OCI-LY1 (cell line): ENCODE measurements around the gene PXDN.

Source experiments
- H2AFZ ChIP-seq: fragments of 200-600 bp; sonication (generic), shearing (Covaris generic); 2 replicates; pipeline ENCODE4 v1.6.0; 2014; ENCODE audit warnings: antibody characterized with exemption, mild to moderate bottlenecking, low read length
- H3F3A ChIP-seq: fragments of 200-600 bp; sonication (generic), shearing (Covaris generic); 2 replicates; pipeline ENCODE4 v1.6.0; 2014; ENCODE audit warnings: mild to moderate bottlenecking, antibody characterized with exemption, low read length, moderate library complexity; ENCODE audit not compliant: insufficient read depth
- H3K27ac ChIP-seq: fragments of 200-600 bp; sonication (generic); 2 replicates; pipeline ENCODE4 v1.5.1; 2014; ENCODE audit warnings: low read length, mixed run types, mild to moderate bottlenecking, low read depth; ENCODE audit not compliant: poor library complexity, severe bottlenecking
- H3K27me3 ChIP-seq: fragments of 200-600 bp; sonication (generic); 2 replicates; pipeline ENCODE4 v1.6.0; 2014; ENCODE audit warnings: antibody characterized with exemption, mild to moderate bottlenecking, low read length, moderate library complexity; ENCODE audit not compliant: insufficient read depth
- H3K36me3 ChIP-seq: fragments of 200-600 bp; sonication (generic); 2 replicates; pipeline ENCODE4 v1.6.1; 2014; ENCODE audit warnings: mild to moderate bottlenecking, antibody characterized with exemption, low read length, moderate library complexity, mixed read lengths; ENCODE audit not compliant: insufficient read depth
- H3K4me1 ChIP-seq: fragments of 200-600 bp; sonication (generic); 2 replicates; pipeline ENCODE4 v1.5.1; 2014; ENCODE audit warnings: mild to moderate bottlenecking, low read length, moderate library complexity; ENCODE audit not compliant: insufficient read depth, severe bottlenecking
- H3K4me2 ChIP-seq: fragments of 200-600 bp; sonication (generic), shearing (Covaris generic); 2 replicates; pipeline ENCODE4 v1.6.1; 2014; ENCODE audit warnings: low read length
- H3K4me3 ChIP-seq: fragments of 200-600 bp; sonication (generic); 2 replicates; pipeline ENCODE4 v1.5.1; 2014; ENCODE audit warnings: low read length, low read depth, mild to moderate bottlenecking, mixed read lengths; ENCODE audit not compliant: poor library complexity, severe bottlenecking
- H3K79me2 ChIP-seq: fragments of 200-600 bp; shearing (Covaris generic); 2 replicates; pipeline ENCODE4 v1.6.1; 2016; ENCODE audit warnings: mixed run types, low read length, mixed read lengths; ENCODE audit not compliant: insufficient read depth
- H3K9ac ChIP-seq: fragments of 200-600 bp; sonication (generic), shearing (Covaris generic); 2 replicates; pipeline ENCODE4 v1.6.1; 2014; ENCODE audit warnings: mild to moderate bottlenecking, low read length, mixed read lengths
- H3K9me2 ChIP-seq: fragments of 200-600 bp; sonication (generic), shearing (Covaris generic); 2 replicates; pipeline ENCODE4 v1.6.1; 2014; ENCODE audit warnings: low read depth, mild to moderate bottlenecking, low read length, mixed read lengths
- H3K9me3 ChIP-seq: fragments of 200-600 bp; shearing (Covaris generic); 2 replicates; pipeline ENCODE4 v1.6.1; 2014; ENCODE audit warnings: low read length, mixed read lengths
- H4K20me1 ChIP-seq: fragments of 200-600 bp; sonication (generic), shearing (Covaris generic); 2 replicates; pipeline ENCODE4 v1.6.0; 2016; ENCODE audit warnings: mild to moderate bottlenecking, low read length; ENCODE audit not compliant: insufficient read depth
- EZH2 ChIP-seq: fragments of 200-600 bp; sonication (generic), shearing (Covaris generic); IDR thresholded peaks from 2 replicates; pipeline ENCODE4 v1.8.0; 2017; ENCODE audit warnings: borderline replicate concordance, mixed run types, mild to moderate bottlenecking, antibody characterized with exemption, low read length, moderate library complexity, mixed read lengths
- TF ChIP-seq, protein P1 (sequence below): fragments of 200-600 bp; sonication (generic), shearing (Covaris generic); IDR thresholded peaks from 2 replicates; pipeline ENCODE4 v1.5.1; 2017; ENCODE audit warnings: mild to moderate bottlenecking, antibody characterized with exemption, low read length, moderate library complexity, mixed read lengths

PXDN gene

GRCh38 chr2:1696472-1696871 is 47.8 kb downstream of the PXDN start:
- Histone ChIP-seq H4K20me1 (no peaks in the 10 kb centered on the region), H3K4me2 (no peak overlapping the region), H3K36me3 (no peaks in the 10 kb centered on the region; the same call in 1 of the 2 replicates), H3K27ac (no peak overlapping the region), H2AFZ (no peak overlapping the region), H3K27me3 (0 out of 2 replicates have a peak, but pooled peaks cover 5% of the 10 kb centered on the region), H3K9me2 (no peaks in the 10 kb centered on the region), H3K9me3 (no peaks in the 10 kb centered on the region), H3K79me2 (no peaks in the 10 kb centered on the region), H3K4me1 (no peaks in the 10 kb centered on the region), H3K9ac (no peak overlapping the region), H3F3A (no peaks in the 10 kb centered on the region), H3K4me3 (no peak overlapping the region)
- no peak for TF ChIP-seq EZH2
- TF ChIP-seq, protein P1, sequence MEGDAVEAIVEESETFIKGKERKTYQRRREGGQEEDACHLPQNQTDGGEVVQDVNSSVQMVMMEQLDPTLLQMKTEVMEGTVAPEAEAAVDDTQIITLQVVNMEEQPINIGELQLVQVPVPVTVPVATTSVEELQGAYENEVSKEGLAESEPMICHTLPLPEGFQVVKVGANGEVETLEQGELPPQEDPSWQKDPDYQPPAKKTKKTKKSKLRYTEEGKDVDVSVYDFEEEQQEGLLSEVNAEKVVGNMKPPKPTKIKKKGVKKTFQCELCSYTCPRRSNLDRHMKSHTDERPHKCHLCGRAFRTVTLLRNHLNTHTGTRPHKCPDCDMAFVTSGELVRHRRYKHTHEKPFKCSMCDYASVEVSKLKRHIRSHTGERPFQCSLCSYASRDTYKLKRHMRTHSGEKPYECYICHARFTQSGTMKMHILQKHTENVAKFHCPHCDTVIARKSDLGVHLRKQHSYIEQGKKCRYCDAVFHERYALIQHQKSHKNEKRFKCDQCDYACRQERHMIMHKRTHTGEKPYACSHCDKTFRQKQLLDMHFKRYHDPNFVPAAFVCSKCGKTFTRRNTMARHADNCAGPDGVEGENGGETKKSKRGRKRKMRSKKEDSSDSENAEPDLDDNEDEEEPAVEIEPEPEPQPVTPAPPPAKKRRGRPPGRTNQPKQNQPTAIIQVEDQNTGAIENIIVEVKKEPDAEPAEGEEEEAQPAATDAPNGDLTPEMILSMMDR, result no peak

- Histone ChIP-seq H3K27me3 (0 out of 2 replicates have a peak, but pooled peaks cover 5% of the 10 kb centered on the region), H3K36me3 (no peaks in the 10 kb centered on the region; the same call in 1 of the 2 replicates), H3K4me2 (no peak overlapping the region), H3K9me2 (no peaks in the 10 kb centered on the region), H3K9ac (no peak overlapping the region), H4K20me1 (no peaks in the 10 kb centered on the region), H3K4me3 (no peak overlapping the region), H2AFZ (no peak overlapping the region), H3K4me1 (no peaks in the 10 kb centered on the region), H3K9me3 (no peaks in the 10 kb centered on the region), H3K79me2 (no peaks in the 10 kb centered on the region), H3F3A (no peaks in the 10 kb centered on the region), H3K27ac (no peak overlapping the region)
- TF ChIP-seq, protein P1, result no peak
- TF ChIP-seq EZH2, result no peak
These were observed 49.7 kb downstream of the PXDN start for GRCh38 chr2:1694371-1695271.

GRCh38 chr2:1693723-1694122 is 50.6 kb downstream of the PXDN start:
- Histone ChIP-seq H3K4me1 (no peaks in the 10 kb centered on the region), H3K9me2 (no peaks in the 10 kb centered on the region), H3K9ac (no peak overlapping the region), H3K27me3 (0 out of 2 replicates have a peak, but pooled peaks cover 5% of the 10 kb centered on the region), H3K9me3 (no peaks in the 10 kb centered on the region), H3K27ac (no peak overlapping the region), H3K4me2 (no peak overlapping the region), H4K20me1 (no peaks in the 10 kb centered on the region), H3K79me2 (no peaks in the 10 kb centered on the region), H3F3A (no peaks in the 10 kb centered on the region), H3K36me3 (no peaks in the 10 kb centered on the region; the same call in 1 of the 2 replicates), H2AFZ (no peak overlapping the region), H3K4me3 (no peak overlapping the region)
- TF ChIP-seq, protein P1, result no peak
- TF ChIP-seq EZH2, result no peak
